K562 (cell line): ENCODE results near the gene ZNF148.

Source experiments
- BDP1 ChIP-seq: IDR thresholded peaks from 3 replicates; pipeline ENCODE4 v1.6.1; 2011; ENCODE audit not compliant: insufficient read length, insufficient read depth
- CTCF ChIP-seq, 3 experiments: IDR thresholded peaks in 2 of 3; conservative IDR thresholded peaks in 1 of 3; 2 replicates each; pipeline ENCODE4 v1.5.1; 2011 to 2012; ENCODE audit warnings: low read length in 3 of 3, mild to moderate bottlenecking in 3 of 3, control low read depth in 2 of 3, improper control_type of control experiment in 1 of 3, inconsistent platforms in 1 of 3, low read depth in 1 of 3, mixed read lengths in 1 of 3, moderate library complexity in 1 of 3; ENCODE audit not compliant: insufficient read depth in 2 of 3
- PHF8 ChIP-seq: fragments of 200-600 bp; sonication (generic); IDR thresholded peaks from 2 replicates; pipeline ENCODE4 v1.6.1; 2012; ENCODE audit warnings: mixed run types, mild to moderate bottlenecking, inconsistent platforms, low read length, moderate library complexity, borderline replicate concordance
- RFX5 ChIP-seq: IDR thresholded peaks from 2 replicates; pipeline ENCODE4 v1.6.1; 2011; ENCODE audit warnings: low read depth, mild to moderate bottlenecking, improper control_type of control experiment, low read length
- SAFB ChIP-seq: fragments of 200-400 bp; formaldehyde crosslinking; IDR thresholded peaks from 2 replicates; pipeline ENCODE4 v1.6.1; 2017; ENCODE audit warnings: low read depth, low read length, borderline replicate concordance
- SIN3A ChIP-seq, 2 experiments: fragments of 150-350 bp in 1 of 2; IDR thresholded peaks; 2 replicates each; pipeline ENCODE4 v1.6.1; 2011 to 2016; ENCODE audit warnings: borderline replicate concordance in 2 of 2, low read depth in 2 of 2, low read length in 2 of 2, mild to moderate bottlenecking in 2 of 2, moderate library complexity in 2 of 2; ENCODE audit not compliant: control insufficient read depth in 1 of 2
- SMAD3 ChIP-seq: fragments of 450-650 bp; formaldehyde crosslinking; conservative IDR thresholded peaks from 2 replicates; pipeline ENCODE4 v1.4.0; 2020; ENCODE audit warnings: mild to moderate bottlenecking
- SREBF2 ChIP-seq: sonication (generic); formaldehyde crosslinking; IDR thresholded peaks from 2 replicates; pipeline ENCODE4 v1.4.0; 2020; ENCODE audit warnings: mild to moderate bottlenecking, missing genetic modification reagents
- THAP7 ChIP-seq: fragments of 250-450 bp; sonication (Bioruptor Pico); IDR thresholded peaks from 2 replicates; pipeline ENCODE4 v1.5.0; 2021
- ZNF512 ChIP-seq: IDR thresholded peaks from 2 replicates; pipeline ENCODE4 v1.6.1; 2016; ENCODE audit warnings: missing genetic modification characterization, missing compliant biosample characterization

GRCh38 chr3:125374501-125374995, 577 bp downstream of the ZNF148 start:
- TF ChIP-seq SMAD3: no peak
- no peak for TF ChIP-seq BDP1
- TF ChIP-seq CTCF (IDR thresholded peaks at IDR 0.05 in 2 of 3, conservative IDR thresholded peaks at IDR 0.05 in 1 of 3; ENCODE audit: insufficient read depth in 2 of 3, low read depth in 1 of 3, low read length in 3 of 3): no peak
- no peak for TF ChIP-seq ZNF512 (tag)
- no peak for TF ChIP-seq PHF8
- TF ChIP-seq SREBF2 (CRISPR knock-in tag): no peak
- no peak for TF ChIP-seq SIN3A (IDR thresholded peaks at IDR 0.05; ENCODE audit: borderline replicate concordance in 2 of 2, control insufficient read depth in 1 of 2, low read depth in 2 of 2, low read length in 2 of 2)
- TF ChIP-seq RFX5: no peak
- no peak for TF ChIP-seq THAP7 (CRISPR knock-in tag)
- TF ChIP-seq SAFB: no peak
